ENCODE data around the gene GJD3. TPM values are rescaled to one million over a fixed set of nuclear protein-coding genes. Genes with fewer than 3 reads are reported as not detected.

Gene GJD3
- total RNA-seq, 4 donors from 2014 or later = 0.83 to 3.8 TPM; not detected in 2

DNA sequence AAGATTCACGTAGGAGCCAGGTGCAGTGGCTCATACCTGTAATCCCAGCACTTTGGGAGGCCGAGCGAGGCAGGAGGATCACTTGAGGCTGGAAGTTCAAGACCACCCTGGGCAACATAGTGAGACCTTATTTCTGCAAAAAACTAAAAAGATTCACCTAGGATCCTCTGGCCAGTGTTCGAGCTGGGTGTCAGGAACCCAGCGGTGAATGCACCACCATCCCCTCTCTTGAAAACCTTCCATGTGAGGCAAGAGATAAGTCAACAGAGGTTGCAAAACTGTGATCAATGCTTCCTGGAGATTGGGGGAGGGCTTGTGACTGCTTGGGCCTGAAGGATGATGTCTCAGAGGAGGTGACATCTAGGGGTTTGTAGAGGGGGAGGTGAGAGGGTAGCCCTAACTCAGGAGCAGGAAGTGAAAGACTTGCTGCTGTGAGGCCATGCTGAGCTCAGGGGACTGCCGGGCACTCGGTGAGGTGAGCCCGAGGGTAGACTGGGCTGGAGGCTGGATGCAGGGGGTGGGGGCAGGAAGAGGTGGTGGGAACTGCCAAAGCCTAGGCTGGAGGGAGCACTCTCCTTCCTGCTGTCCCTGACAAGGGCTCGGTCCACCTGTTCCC lies 11.7 kb downstream of the GJD3 start:
- Histone ChIP-seq H3K27ac (no peak overlapping the region), H3K9me3 (no peaks in the 10 kb centered on the region), H3K27me3 (no peaks in the 10 kb centered on the region), H3K36me3 (no peaks in the 10 kb centered on the region), H3K4me1 (peaks cover 25 to 29% of the 10 kb centered on the region in 2 donors), H3K4me3 (no peak overlapping the region)
- intact Hi-C loops (cut with DNase I; ENCODE audit: low total_unique reads) = loop anchor here (10.0 kb wide), 1 partner anchor 182 kb away; no protein-coding TSS in a partner anchor
- no peak for TF ChIP-seq POLR2A (IDR thresholded peaks at IDR 0.05)
- TF ChIP-seq, protein P1, sequence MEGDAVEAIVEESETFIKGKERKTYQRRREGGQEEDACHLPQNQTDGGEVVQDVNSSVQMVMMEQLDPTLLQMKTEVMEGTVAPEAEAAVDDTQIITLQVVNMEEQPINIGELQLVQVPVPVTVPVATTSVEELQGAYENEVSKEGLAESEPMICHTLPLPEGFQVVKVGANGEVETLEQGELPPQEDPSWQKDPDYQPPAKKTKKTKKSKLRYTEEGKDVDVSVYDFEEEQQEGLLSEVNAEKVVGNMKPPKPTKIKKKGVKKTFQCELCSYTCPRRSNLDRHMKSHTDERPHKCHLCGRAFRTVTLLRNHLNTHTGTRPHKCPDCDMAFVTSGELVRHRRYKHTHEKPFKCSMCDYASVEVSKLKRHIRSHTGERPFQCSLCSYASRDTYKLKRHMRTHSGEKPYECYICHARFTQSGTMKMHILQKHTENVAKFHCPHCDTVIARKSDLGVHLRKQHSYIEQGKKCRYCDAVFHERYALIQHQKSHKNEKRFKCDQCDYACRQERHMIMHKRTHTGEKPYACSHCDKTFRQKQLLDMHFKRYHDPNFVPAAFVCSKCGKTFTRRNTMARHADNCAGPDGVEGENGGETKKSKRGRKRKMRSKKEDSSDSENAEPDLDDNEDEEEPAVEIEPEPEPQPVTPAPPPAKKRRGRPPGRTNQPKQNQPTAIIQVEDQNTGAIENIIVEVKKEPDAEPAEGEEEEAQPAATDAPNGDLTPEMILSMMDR (IDR thresholded peaks at IDR 0.05) = no peak
- no peak for DNase-seq

DNA sequence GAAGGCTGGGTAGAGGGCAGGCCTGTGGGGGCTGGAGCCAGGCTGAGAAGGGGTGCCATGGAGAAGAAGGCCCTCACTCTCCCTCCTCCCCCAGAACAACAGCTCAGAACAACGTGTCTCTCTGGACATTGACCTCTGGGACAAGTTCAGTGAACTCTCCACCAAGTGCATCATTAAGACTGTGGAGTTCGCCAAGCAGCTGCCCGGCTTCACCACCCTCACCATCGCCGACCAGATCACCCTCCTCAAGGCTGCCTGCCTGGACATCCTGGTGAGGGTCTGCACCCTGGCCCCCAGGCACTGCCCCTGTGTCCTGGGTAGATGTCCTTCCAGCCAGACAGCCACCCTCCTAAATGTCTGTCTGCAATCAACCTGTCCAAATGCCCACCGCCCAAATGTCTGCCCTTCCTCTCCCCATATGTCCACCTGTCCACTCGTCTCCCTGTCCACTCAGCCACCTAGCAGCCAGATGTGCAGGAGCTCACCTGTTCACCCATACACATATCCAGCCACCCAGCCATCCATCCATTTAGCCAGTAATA lies 12.2 kb downstream of the GJD3 start:
- no peak overlapping the region for H3K4me3 ChIP-seq
- no peaks in the 10 kb centered on the region for H3K9me3 ChIP-seq
- no peaks in the 10 kb centered on the region for H3K27me3 ChIP-seq
- no peak for TF ChIP-seq POLR2A (IDR thresholded peaks at IDR 0.05)
- TF ChIP-seq, protein P1 (IDR thresholded peaks at IDR 0.05) = no peak
- H3K36me3 ChIP-seq = no peaks in the 10 kb centered on the region
- peak overlapping the region in 1 of 2 donors; percentile 10 for H3K27ac ChIP-seq
- DNase-seq = no peak
- intact Hi-C loops (cut with DNase I; ENCODE audit: low total_unique reads) = loop anchor here (10.0 kb wide), 1 partner anchor 182 kb away; no protein-coding TSS in a partner anchor
- H3K4me1 ChIP-seq = peaks cover 31 to 35% of the 10 kb centered on the region in 2 donors

DNA sequence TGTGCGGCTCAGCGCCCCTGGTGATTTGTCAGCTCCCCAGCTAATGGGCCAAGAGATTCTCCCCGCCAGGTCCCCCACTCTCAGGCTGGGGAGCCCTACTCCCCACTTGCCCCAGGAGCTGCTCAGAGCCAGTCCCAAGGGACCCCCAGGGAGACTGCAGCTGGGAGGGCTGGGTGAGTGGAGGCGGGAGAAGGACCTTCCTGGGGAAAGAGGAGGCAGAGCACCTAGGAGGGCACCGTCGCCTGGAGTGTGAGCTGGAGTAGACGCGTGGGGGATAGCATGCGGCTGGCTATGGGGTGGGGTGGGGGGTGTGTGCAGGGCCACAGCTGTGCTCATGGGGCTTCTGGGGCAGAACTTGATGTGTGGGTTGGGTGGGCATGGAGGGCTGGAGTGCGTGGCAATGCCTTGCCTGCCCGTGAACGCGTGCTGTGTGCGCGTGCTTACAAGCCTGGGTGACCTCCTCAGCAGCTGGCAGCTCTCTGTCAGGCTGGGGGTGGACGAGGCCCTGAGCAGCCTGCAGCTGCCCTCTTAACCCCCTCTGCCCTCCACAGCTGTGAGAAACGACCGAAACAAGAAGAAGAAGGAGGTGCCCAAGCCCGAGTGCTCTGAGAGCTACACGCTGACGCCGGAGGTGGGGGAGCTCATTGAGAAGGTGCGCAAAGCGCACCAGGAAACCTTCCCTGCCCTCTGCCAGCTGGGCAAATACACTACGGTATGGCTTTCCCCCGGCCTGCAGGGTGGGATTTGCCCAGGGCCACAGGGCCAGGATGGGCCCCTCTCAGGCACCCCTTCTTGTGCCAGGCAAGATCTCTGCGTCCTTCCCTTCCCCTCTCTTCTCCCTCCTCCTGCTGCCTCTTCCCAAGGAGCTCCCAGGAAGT lies 12.9 kb downstream of the GJD3 start:
- H3K9me3 ChIP-seq = no peaks in the 10 kb centered on the region
- no peak for TF ChIP-seq POLR2A (IDR thresholded peaks at IDR 0.05)
- TF ChIP-seq, protein P1 (IDR thresholded peaks at IDR 0.05) = no peak
- peak overlapping the region in 1 of 2 donors; percentile 10 for H3K27ac ChIP-seq
- no peaks in the 10 kb centered on the region for H3K36me3 ChIP-seq
- H3K4me1 ChIP-seq = peaks cover 37 to 42% of the 10 kb centered on the region in 2 donors
- no peak overlapping the region for H3K4me3 ChIP-seq
- no peak for DNase-seq
- H3K27me3 ChIP-seq = no peaks in the 10 kb centered on the region
- intact Hi-C loops (cut with DNase I; ENCODE audit: low total_unique reads) = loop anchor here (10.0 kb wide), 1 partner anchor 183 kb away; no protein-coding TSS in a partner anchor

DNA sequence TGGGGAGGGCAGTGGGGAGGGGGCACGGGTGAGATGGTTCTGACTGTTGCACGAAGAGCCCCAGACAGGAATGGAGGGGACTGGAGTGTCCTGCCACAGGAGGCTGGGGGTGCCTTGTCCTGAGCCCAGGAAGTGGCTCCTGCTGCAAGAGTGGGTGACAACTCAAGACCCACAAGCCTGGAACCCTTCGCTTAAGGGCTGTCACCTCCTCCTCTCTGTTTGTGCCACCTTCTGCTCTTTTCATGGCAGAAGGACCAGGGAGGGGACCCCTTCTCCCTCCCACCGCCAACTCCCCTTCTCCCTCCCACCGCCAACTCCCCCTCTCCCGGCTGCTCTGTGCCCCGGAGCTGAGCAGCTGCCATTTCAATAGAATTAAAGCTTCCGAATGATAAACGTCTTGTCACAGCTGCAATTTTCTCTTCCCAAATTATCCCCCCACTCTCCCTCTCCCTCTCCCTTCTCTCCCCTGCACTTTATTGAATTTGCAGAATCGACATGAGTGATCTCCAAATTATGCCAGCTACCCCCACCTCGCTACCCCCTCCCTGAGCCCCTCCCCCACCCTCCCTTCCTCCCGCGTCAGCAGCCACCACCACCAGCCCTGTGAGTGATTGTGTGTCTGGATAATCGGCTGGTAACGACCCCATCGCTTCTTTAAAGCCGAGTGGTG lies 13.7 kb downstream of the GJD3 start:
- TF ChIP-seq, protein P1 (IDR thresholded peaks at IDR 0.05) = no peak
- no peak for TF ChIP-seq POLR2A (IDR thresholded peaks at IDR 0.05)
- H3K4me1 ChIP-seq = peaks cover 42 to 48% of the 10 kb centered on the region in 2 donors
- no peak for DNase-seq
- intact Hi-C loops (cut with DNase I; ENCODE audit: low total_unique reads) = loop anchor here (10.0 kb wide), 1 partner anchor 184 kb away; no protein-coding TSS in a partner anchor
- H3K27ac ChIP-seq = peak overlapping the region in 1 of 2 donors; percentile 11
- no peaks in the 10 kb centered on the region for H3K9me3 ChIP-seq
- no peaks in the 10 kb centered on the region for H3K27me3 ChIP-seq
- no peak overlapping the region for H3K4me3 ChIP-seq
- no peaks in the 10 kb centered on the region for H3K36me3 ChIP-seq

Data from uterus (tissue), 4 donors.